Measurements from ENCODE around the gene CIAPIN1.
"Not testable (repeated sequence)": the region's sequence is repeated elsewhere in the genome, so short reads cannot be mapped to it uniquely, and the experiment has no call there.

CIAPIN1 gene

GRCh38 chr16:57439947-57440346 lies 7.2 kb downstream of the CIAPIN1 start:
- FAIRE-seq, result not testable (repeated sequence)

DNA sequence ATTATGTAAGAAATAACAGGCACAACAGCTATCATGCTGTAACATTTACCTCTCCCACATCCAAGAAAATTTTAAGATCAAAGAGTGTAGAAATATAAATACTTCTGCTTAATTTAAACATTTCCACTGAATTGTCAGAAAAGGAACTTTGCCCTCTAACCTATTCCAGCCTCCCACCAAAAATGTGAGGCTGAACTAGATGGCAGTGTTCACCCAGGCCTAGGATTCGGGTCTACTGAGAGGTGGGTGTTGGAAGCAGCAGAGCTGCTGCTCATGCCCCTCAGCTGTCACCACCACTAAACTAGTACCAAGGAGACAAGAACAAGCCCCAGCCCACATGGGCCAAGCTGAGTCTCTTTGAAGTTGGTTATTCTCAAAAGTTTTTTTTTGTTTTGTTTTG lies 11.3 kb downstream of the CIAPIN1 start:
- FAIRE-seq, result no peak

GRCh38 chr16:57434003-57434402 lies 13.2 kb downstream of the CIAPIN1 start:
- FAIRE-seq, result no peak

DNA sequence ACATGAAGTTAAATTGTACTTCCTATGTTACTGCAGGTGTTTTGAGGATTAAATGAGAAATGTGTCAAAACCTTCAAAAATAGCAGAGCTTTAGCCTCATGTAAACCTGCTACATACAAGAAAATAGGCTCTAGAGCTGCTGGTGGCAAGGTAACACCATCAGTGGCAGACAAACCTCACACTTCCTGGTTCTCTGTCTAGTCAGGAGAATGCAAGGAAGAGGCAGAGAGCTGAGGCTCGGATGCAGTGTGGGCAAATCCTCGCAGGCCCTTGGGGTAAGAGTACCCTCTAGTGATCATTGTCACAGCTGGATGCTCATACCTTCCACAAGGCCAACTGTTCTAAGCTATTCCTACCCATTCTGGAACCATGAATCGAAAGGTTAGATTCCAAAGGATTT lies 14.2 kb downstream of the CIAPIN1 start:
- no peak for FAIRE-seq

GRCh38 chr16:57432505-57432904 lies 14.7 kb downstream of the CIAPIN1 start:
- no peak for FAIRE-seq

GRCh38 chr16:57430955-57431354 lies 16.2 kb downstream of the CIAPIN1 start:
- no peak for FAIRE-seq

DNA sequence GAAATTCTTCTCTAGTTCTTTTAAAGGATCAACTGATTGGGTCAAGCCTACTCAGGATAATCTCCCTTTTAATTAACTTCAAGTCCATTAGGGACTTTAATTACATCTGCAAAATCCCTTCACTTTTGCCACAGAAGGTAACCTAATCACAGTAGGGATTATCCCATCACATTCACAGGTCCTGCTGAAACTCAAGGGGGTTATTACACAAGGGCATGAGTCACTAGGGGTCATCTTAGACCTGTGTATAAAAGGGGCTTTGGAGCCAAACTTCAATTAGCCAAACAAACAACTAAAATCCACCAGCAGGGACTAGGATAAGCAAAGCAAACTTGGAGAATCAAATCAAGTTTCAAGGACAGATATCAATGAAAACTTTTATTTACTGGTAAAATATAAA lies 19.4 kb downstream of the CIAPIN1 start:
- FAIRE-seq, result no peak

- no peak for FAIRE-seq
Measured at GRCh38 chr16:57427307-57427706, 19.9 kb downstream of the CIAPIN1 start.

- FAIRE-seq, result no peak
Measured at GRCh38 chr16:57426356-57426755, 20.8 kb downstream of the CIAPIN1 start.

DNA sequence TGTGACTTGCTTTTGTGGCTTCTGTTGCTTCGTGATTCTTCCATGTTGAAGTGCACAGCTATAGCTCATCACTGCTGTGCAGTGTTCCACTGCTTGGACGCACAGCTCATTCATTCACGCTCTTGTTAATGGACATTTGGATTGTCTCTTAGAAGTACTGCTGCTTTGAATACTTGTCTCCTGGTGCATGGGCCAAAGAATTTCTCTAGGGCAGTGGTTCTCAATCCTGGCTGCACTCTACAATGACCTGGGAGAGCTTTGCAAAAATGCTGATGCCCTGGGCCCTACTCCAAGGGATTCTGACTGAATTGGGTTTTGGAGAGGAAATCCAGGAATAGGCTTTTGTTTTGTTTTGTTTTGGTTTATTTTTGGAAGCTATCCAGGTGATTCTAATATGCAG lies 22.6 kb downstream of the CIAPIN1 start:
- no peak for FAIRE-seq

GRCh38 chr16:57423152-57423551 lies 24.0 kb downstream of the CIAPIN1 start:
- no peak for FAIRE-seq

DNA sequence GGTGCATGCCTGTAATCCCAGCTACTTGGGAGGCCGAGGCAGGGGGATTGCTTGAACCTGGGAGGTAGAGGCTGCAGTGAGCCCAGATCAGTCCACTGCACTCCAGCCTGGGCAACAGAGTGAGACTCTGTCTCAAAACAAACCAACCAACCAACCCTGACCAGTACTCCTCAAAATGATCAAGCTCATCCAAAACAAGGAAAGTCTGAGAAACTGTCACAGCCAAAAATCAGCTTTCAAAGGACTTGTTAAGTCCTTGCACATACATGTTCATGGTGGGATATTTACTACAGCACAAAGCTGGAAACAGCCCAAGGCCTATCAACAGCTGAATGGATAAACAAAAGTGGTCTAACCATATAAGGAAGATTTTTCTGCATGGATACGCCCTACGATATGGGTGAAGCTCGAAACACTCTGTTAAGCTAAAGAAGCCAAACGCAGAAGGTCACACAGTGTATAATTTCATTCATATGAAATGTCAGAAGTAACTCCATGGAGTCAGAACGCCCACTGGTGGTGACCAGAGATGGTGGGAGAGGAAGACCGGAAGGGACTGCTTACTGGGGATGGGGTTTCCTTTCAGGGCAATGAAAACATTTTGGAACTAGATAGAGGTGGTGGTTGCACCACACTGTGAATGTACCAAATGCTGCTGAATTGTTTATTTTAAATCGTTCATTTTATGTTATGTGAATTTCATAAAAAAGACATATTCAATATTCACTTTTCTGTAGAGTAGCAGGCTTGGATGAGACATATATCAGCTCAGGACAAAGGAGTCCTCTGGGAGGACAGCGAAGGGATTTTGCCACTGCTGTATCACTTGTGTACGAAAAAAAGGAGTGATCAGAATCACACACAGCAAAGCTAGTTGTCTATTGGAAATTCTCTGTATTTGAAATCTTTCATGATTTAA lies 24.9 kb downstream of the CIAPIN1 start:
- FAIRE-seq, result peak; percentile 41

- no peak for FAIRE-seq
Measured at GRCh38 chr16:57419506-57419905, 27.7 kb downstream of the CIAPIN1 start.

DNA sequence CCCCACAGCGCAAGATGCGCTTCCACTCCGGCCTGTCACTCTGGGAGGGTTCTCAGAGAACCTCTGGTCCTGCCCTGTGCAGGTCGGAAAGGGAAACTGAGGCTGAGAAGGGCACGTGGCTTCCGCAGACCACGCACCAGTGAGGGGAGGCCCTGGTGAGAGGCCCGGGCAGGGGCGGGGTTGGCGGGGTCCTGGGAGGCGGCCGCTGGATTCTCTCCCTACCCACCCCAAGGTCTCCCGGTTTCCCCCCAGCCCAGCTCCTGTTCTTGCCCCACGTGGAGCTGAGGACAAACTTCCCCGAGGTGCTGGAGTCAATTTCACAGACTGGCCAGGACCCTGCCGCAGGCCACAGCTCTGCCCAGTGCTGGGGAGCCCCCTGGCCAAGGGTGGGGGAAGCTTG lies 31.1 kb downstream of the CIAPIN1 start:
- FAIRE-seq, result no peak

DNA sequence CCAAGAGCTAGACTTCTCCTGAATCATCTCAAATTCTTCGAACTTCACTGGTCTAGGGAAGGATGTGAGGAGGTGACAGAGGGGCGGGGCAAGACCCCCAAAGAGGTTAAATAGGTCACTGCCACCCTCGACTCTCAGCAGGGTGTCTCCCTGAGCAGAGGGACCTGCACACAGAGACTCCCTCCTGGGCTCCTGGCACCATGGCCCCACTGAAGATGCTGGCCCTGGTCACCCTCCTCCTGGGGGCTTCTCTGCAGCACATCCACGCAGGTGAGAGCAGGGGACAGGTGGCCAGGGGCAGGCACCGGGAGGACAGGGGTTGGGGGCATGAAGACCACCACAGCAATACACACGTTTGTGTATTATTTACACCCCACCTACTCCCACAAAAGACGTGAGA lies 33.5 kb downstream of the CIAPIN1 start:
- FAIRE-seq, result no peak

GRCh38 chr16:57413301-57413730 lies 33.9 kb downstream of the CIAPIN1 start:
- no peak for FAIRE-seq

- no peak for FAIRE-seq
Measured at GRCh38 chr16:57412584-57412983, 34.6 kb downstream of the CIAPIN1 start.

DNA sequence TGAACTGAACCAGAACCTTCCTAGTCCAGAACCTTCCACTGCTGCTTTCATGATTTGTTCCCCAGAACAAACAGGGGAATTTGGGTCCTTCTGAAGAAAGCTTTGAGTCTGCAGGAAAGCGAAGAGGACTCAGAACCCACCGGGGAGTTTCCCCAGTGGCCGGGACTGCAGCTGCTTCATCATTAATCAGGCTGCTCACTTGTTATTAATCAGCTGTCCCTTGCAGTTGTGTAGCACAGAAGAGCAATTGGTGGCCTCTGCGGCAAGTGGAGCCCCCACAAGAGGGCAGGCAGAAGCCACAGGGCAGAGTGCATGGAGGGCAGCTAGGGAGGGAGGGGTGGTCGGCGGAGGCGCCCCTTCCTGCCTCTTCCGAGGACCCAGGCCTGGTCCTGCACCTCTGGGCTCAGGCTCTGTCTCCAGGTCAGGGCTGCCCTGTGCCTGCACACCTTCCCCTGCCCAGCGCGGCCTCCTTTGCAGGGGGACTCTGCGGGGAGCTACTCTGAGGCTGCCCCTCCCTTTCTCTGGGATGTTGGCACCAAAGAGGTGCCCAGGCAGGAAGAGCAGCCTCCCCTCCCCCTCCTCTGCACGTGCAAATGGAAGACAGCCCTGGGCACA lies 35.7 kb downstream of the CIAPIN1 start:
- no peak for FAIRE-seq

GRCh38 chr16:57409870-57410587 lies 37.2 kb downstream of the CIAPIN1 start:
- no peak for FAIRE-seq

GRCh38 chr16:57409065-57409464 lies 38.1 kb downstream of the CIAPIN1 start:
- FAIRE-seq, result no peak

- FAIRE-seq, result no peak
Measured at GRCh38 chr16:57407521-57408353, 39.4 kb downstream of the CIAPIN1 start.

- FAIRE-seq, result no peak
Measured at GRCh38 chr16:57406881-57407280, 40.3 kb downstream of the CIAPIN1 start.

- no peak for FAIRE-seq
Measured at GRCh38 chr16:57405097-57405496, 42.1 kb downstream of the CIAPIN1 start.
